Fibroblast of the aortic adventitia (primary cell): ENCODE data around the gene SP140. TPM values are rescaled to one million over a fixed set of nuclear protein-coding genes. Genes with fewer than 3 reads are reported as not detected.
A peak's percentile ranks its signal among the peaks of the same experiment; 100 is the strongest.

Experiments
- DNase-seq: peaks from one replicate; pipeline ENCODE4 v3.0.0-alpha.2; 2010; ENCODE audit warnings: low read depth
- H3K4me3 ChIP-seq: 2 replicates; pipeline ENCODE4 v1.5.1; 2011; ENCODE audit warnings: low read depth, mild to moderate bottlenecking, control low read depth, low read length, moderate library complexity
- total RNA-seq: library from RNA; depleted of rRNA; stranded (reverse); fragments of >200 nt; gene quantifications from 2 replicates; pipeline ENCODE4 v1.2.3, GENCODE V29; 2012; ENCODE audit warnings: low replicate concordance
- TF ChIP-seq, protein P1 (sequence below): IDR thresholded peaks from 2 replicates; pipeline ENCODE4 v1.5.1; 2011; ENCODE audit warnings: mild to moderate bottlenecking, low read length, control low read depth, inconsistent platforms; ENCODE audit not compliant: insufficient read depth

Gene SP140
- total RNA-seq, 1 donor, result 0.09 TPM

DNA sequence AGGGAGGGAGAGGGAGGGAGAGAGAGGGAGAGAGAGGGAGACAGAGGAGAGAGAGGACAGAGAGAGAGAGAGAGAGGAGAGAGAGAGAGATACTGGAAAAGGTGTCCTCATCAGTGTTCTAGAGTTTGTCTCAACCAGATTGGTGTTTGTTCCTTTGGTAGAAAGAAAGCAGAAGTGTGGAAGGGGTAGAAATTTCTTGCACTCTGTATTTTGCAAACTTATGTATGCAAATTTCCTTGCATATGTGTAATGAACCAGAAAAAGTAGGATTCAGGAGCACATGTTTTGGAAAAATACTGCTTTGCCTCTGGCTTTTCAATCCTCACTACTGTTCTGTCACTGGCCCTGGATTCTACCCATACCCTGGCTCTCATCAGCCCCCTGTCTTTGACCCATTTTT is 1.1 kb upstream of the SP140 start:
- no peak overlapping the region for H3K4me3 ChIP-seq
- DNase-seq, result no peak
- TF ChIP-seq, protein P1, sequence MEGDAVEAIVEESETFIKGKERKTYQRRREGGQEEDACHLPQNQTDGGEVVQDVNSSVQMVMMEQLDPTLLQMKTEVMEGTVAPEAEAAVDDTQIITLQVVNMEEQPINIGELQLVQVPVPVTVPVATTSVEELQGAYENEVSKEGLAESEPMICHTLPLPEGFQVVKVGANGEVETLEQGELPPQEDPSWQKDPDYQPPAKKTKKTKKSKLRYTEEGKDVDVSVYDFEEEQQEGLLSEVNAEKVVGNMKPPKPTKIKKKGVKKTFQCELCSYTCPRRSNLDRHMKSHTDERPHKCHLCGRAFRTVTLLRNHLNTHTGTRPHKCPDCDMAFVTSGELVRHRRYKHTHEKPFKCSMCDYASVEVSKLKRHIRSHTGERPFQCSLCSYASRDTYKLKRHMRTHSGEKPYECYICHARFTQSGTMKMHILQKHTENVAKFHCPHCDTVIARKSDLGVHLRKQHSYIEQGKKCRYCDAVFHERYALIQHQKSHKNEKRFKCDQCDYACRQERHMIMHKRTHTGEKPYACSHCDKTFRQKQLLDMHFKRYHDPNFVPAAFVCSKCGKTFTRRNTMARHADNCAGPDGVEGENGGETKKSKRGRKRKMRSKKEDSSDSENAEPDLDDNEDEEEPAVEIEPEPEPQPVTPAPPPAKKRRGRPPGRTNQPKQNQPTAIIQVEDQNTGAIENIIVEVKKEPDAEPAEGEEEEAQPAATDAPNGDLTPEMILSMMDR, result no peak

DNA sequence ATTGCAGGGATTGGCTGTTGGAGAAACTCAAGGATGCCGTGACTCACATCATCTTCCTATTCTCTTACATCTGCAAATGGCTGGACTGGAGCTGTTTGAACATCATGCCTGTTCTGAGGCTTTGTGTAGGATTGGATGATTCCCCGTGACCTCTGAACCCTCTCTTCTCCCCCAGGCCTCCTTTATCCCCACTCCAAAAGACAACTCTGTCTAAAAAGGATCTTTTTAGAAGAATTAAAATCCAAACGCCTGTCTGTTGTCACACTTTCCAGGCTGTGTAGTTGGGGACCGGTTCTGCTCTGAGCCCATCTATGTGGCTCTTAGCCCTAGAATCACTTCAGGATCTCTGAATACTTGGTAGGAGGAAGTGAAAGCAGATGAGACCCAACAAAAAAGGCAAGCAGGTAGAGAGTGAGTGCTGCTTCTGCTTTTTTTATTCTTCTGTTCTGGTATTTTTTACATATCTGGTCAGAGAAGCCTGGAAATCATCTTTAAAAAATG is 565 bp downstream of the SP140 start:
- DNase-seq, result no peak
- TF ChIP-seq, protein P1, result no peak
- H3K4me3 ChIP-seq, result no peak overlapping the region

DNA sequence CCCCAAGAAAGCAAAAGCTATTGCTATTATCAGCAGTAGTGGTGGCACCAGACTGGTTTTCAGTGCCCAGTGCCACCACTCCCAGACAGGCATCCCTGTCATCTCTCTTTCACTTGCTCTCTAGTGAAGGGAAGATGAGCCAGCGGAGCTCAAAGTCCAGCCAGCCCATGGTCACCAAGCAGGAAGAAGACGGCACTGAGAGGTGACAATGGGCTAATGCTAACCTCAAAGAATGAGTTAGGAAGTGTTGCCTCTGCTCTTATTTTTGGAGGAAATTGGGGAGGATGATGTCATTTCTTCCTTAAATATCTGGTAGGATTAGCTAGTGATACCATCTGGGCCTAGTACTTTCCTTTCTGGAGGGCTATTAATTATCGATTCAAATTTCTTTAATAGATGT is 1.7 kb downstream of the SP140 start:
- H3K4me3 ChIP-seq, result no peak overlapping the region
- DNase-seq, result no peak
- TF ChIP-seq, protein P1, result no peak

DNA sequence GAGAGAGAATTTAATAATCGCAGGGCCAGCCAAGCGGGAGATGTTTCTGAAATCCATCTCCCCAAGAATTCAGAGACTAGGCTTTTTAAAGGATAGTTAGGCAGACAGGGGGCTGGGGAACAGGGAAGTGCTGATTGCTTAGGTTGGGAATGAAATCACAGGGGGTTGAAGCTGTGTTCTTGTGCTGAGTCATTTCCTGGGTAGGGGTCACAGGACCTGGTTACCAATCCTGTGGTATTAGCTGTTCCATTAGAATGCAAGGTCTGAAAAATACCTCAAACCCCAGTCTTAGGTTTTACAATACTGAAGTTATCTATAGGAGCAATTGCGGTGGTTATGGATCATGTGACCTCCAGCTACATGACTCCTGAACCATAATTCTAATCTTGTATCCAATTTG is 4.6 kb downstream of the SP140 start:
- no peak overlapping the region for H3K4me3 ChIP-seq
- DNase-seq, result peak; percentile 20
- TF ChIP-seq, protein P1, result no peak

DNA sequence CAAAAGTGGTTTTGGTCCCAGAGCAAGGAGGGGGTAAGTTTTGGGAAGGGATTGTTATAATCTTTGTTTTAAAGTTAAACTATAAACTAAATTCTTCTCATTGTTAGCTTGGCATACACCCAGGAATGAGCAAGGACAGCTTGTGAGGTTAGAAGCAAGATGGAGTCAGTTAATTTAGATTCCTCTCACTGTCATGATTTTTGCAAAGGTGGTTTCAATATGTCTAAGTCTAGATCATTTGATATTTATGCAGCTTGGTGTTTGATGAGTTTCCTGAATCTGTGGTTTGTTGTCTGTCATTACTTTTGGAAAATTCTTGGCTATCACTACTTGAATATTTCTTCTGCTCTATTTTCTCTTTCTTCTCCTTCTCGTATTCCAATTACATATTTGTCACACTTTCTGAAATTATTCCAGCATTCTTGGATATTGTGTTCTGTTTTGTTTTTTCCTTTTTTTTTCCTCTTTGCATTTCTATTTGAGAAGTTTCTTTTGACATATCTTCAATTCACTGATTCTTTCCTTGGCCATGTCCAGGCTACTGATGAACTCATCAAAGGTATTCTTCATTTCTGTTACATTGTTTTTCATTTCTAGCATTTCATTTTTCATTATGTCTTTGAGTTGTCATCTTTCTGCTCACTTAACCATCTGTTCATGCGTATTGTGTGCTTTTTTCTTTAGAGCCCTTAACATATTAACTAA is 5.1 kb downstream of the SP140 start:
- peak; percentile 16 for DNase-seq
- TF ChIP-seq, protein P1, result no peak
- H3K4me3 ChIP-seq, result no peak overlapping the region

DNA sequence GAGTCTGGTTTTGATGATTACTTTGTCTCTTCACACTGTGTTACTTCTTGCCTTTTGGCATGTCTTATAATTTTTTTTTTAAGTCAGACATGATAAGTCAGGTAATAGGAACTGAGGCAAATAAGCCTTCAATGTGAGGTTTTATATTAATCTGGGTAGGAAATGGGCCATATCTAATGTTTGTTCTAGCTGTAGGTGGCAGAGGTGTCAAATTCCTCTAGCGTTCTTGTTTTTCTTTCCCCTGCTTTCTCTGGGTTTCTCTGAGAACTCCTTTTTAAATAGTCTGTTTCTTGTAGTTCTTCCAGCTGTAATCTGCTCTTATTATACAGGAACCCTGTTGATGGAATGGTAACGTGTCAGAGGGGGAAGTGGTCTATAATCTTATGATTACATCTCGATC is 5.7 kb downstream of the SP140 start:
- no peak for DNase-seq
- TF ChIP-seq, protein P1, result no peak
- no peak overlapping the region for H3K4me3 ChIP-seq
